Gastroesophageal sphincter (tissue), 3 donors: ENCODE measurements around the gene ANKRD40.

Source experiments
- CTCF ChIP-seq, 4 experiments: fragments of 200-600 bp in 2 of 4; fragments of 450-650 bp in 2 of 4; sonication (generic) in 1 of 4; IDR thresholded peaks; one replicate each; pipeline ENCODE4 v1.5.1; 2017 to 2019; ENCODE audit warnings: antibody characterized with exemption in 4 of 4, mild to moderate bottlenecking in 2 of 4, moderate library complexity in 2 of 4
- POLR2A ChIP-seq, 2 donors: fragments of 450-650 bp; IDR thresholded peaks; one replicate each; pipeline ENCODE4 v1.6.1; 2017; ENCODE audit warnings: antibody characterized with exemption in 2 of 2, mild to moderate bottlenecking in 2 of 2, moderate library complexity in 1 of 2

GRCh38 chr17:50707289-50708049 is at the start of gene ANKRD40:
- peak in 1 of 4 experiments; percentile 13 for TF ChIP-seq CTCF (IDR thresholded peaks at IDR 0.05)
- TF ChIP-seq POLR2A (IDR thresholded peaks at IDR 0.05), result peak; percentile 63 to 67
